SK-N-SH treated with all-trans-retinoic acid at 6 μM for 48 hours (cell line): Measurements from ENCODE around the gene CEP131.

Experiments used
- ATAC-seq: fragments of 200-7000 bp; cut with Tn5 transposase; 3 replicates; pipeline ENCODE4 v1.9.1; 2020; ENCODE audit warnings: mild to moderate bottlenecking, moderate library complexity
- ARNTL ChIP-seq: fragments of 450-650 bp; formaldehyde crosslinking; IDR thresholded peaks from 2 replicates; pipeline ENCODE4 v1.5.0; 2020; ENCODE audit warnings: low read depth, mild to moderate bottlenecking, moderate library complexity, borderline replicate concordance
- BACH2 ChIP-seq: fragments of 250-450 bp; sonication (Bioruptor Pico); IDR thresholded peaks from 2 replicates; pipeline ENCODE4 v1.9.0; 2021; ENCODE audit warnings: mild to moderate bottlenecking, borderline replicate concordance
- CSDC2 ChIP-seq: fragments of 250-450 bp; sonication (Bioruptor Pico); IDR thresholded peaks from 2 replicates; pipeline ENCODE4 v1.5.0; 2020; ENCODE audit warnings: mild to moderate bottlenecking, moderate library complexity
- ESRRG ChIP-seq: fragments of 250-450 bp; sonication (Bioruptor Pico); IDR thresholded peaks from 2 replicates; pipeline ENCODE4 v1.6.1; 2021; ENCODE audit warnings: mild to moderate bottlenecking
- GLIS3 ChIP-seq: fragments of 250-450 bp; sonication (Bioruptor Pico); IDR thresholded peaks from 2 replicates; pipeline ENCODE4 v1.5.0; 2020; ENCODE audit warnings: mild to moderate bottlenecking, moderate library complexity
- OSR1 ChIP-seq: fragments of 250-450 bp; sonication (Bioruptor Pico); IDR thresholded peaks from 2 replicates; pipeline ENCODE4 v1.8.0; 2022; ENCODE audit warnings: moderate library complexity, mild to moderate bottlenecking, inconsistent platforms
- PPARA ChIP-seq: fragments of 250-450 bp; sonication (Bioruptor Pico); IDR thresholded peaks from 2 replicates; pipeline ENCODE4 v1.5.0; 2020; ENCODE audit warnings: mild to moderate bottlenecking, borderline replicate concordance
- SNAI2 ChIP-seq: fragments of 250-450 bp; sonication (Bioruptor Pico); IDR thresholded peaks from 2 replicates; pipeline ENCODE4 v1.5.0; 2020; ENCODE audit warnings: mild to moderate bottlenecking, moderate library complexity
- TCF4 ChIP-seq: fragments of 250-450 bp; sonication (Bioruptor Pico); IDR thresholded peaks from 2 replicates; pipeline ENCODE4 v1.8.0; 2021; ENCODE audit warnings: mild to moderate bottlenecking, moderate library complexity, borderline replicate concordance
- TOX ChIP-seq: fragments of 250-450 bp; sonication (Bioruptor Pico); IDR thresholded peaks from 2 replicates; pipeline ENCODE4 v1.8.0; 2021; ENCODE audit warnings: mild to moderate bottlenecking, moderate library complexity, borderline replicate concordance
- ZC3H10 ChIP-seq: fragments of 250-450 bp; sonication (Bioruptor Pico); IDR thresholded peaks from 2 replicates; pipeline ENCODE4 v1.5.1; 2021; ENCODE audit warnings: mild to moderate bottlenecking, moderate library complexity
- ZFP3 ChIP-seq: fragments of 250-450 bp; sonication (Bioruptor Pico); IDR thresholded peaks from 2 replicates; pipeline ENCODE4 v1.5.0; 2020; ENCODE audit warnings: mild to moderate bottlenecking, moderate library complexity
- ZFP30 ChIP-seq: fragments of 450-650 bp; formaldehyde crosslinking; IDR thresholded peaks from 2 replicates; pipeline ENCODE4 v1.5.0; 2022; ENCODE audit warnings: mild to moderate bottlenecking, moderate library complexity
- ZNF565 ChIP-seq: fragments of 450-650 bp; formaldehyde crosslinking; conservative IDR thresholded peaks from 2 replicates; pipeline ENCODE4 v1.5.0; 2020; ENCODE audit warnings: low read depth, mild to moderate bottlenecking, moderate library complexity
- ZNF8 ChIP-seq: fragments of 450-650 bp; formaldehyde crosslinking; IDR thresholded peaks from 2 replicates; pipeline ENCODE4 v1.5.0; 2020; ENCODE audit warnings: mild to moderate bottlenecking, moderate library complexity
- TF ChIP-seq, protein P1 (sequence below): fragments of 250-450 bp; sonication (Bioruptor Pico); IDR thresholded peaks from 2 replicates; pipeline ENCODE4 v1.8.0; 2021; ENCODE audit warnings: low read depth, mild to moderate bottlenecking, moderate library complexity, borderline replicate concordance
- TF ChIP-seq, protein P2 (sequence below): fragments of 250-450 bp; sonication (Bioruptor Pico); IDR thresholded peaks from 2 replicates; pipeline ENCODE4 v1.5.1; 2020; ENCODE audit warnings: low read depth, mild to moderate bottlenecking, moderate library complexity
- TF ChIP-seq, protein P3 (sequence below): fragments of 250-450 bp; sonication (Bioruptor Pico); IDR thresholded peaks from 2 replicates; pipeline ENCODE4 v1.8.0; 2020; ENCODE audit warnings: mild to moderate bottlenecking, moderate library complexity, borderline replicate concordance
- TF ChIP-seq, protein P4 (sequence below): fragments of 250-450 bp; sonication (Bioruptor Pico); IDR thresholded peaks from 2 replicates; pipeline ENCODE4 v1.5.0; 2020; ENCODE audit warnings: mild to moderate bottlenecking, moderate library complexity

Gene CEP131

DNA sequence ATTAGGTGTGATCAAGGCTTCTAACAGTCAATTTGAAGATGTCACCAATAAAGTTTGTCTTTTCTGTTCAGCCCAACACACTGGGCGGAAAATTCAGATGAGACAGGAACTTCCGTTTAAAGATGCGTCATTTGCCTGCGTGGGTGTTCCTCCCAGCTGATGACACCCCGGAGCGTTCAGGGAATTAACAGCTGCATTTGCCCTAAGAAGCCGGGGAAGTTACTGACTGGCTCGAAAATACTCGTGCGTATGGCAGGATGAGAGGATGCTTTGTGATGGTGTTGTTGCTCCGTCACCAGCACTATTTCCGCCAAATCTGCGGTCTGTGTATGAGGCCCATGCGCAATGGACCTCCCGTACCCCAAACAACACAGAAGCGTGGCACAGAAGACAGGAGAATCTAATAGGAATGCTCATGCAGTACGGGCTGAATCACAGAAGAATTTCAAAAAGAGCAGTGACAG, 69.4 kb downstream of the CEP131 start:
- TF ChIP-seq OSR1 (CRISPR knock-in tag) (no peak), PPARA (CRISPR knock-in tag) (no peak)

DNA sequence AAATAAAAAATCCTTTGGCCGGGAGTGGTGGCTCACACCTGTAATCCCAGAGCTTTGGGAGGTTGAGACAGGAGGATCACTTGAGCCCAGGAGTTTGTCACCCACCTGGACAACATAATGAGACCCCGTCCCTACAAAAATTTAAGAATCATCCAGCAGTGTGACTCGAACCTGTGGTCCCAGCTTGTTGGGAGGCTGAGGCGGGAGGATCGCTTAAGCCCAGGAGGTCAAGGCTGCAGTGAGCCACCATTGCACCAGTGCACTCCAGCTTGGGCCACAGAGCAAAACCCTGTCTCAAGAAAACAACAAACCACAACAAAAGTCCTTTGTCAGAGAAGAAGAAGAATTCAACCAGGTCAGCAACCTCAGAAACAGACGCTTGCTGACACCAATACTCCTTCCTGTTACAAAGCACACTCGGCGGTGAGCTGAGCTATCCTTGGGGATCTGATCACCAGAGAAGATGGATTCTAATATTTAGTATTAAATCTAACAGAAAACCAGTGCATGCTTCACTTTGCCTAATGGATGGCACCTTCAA, 70.4 kb downstream of the CEP131 start:
- no peak for ATAC-seq
- no peak for TF ChIP-seq OSR1 (CRISPR knock-in tag)
- TF ChIP-seq, protein P1, sequence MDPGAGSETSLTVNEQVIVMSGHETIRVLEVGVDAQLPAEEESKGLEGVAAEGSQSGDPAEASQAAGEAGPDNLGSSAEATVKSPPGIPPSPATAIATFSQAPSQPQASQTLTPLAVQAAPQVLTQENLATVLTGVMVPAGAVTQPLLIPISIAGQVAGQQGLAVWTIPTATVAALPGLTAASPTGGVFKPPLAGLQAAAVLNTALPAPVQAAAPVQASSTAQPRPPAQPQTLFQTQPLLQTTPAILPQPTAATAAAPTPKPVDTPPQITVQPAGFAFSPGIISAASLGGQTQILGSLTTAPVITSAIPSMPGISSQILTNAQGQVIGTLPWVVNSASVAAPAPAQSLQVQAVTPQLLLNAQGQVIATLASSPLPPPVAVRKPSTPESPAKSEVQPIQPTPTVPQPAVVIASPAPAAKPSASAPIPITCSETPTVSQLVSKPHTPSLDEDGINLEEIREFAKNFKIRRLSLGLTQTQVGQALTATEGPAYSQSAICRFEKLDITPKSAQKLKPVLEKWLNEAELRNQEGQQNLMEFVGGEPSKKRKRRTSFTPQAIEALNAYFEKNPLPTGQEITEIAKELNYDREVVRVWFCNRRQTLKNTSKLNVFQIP (CRISPR knock-in tag), result no peak
- no peak for TF ChIP-seq ESRRG (CRISPR knock-in tag)
- TF ChIP-seq, protein P2, sequence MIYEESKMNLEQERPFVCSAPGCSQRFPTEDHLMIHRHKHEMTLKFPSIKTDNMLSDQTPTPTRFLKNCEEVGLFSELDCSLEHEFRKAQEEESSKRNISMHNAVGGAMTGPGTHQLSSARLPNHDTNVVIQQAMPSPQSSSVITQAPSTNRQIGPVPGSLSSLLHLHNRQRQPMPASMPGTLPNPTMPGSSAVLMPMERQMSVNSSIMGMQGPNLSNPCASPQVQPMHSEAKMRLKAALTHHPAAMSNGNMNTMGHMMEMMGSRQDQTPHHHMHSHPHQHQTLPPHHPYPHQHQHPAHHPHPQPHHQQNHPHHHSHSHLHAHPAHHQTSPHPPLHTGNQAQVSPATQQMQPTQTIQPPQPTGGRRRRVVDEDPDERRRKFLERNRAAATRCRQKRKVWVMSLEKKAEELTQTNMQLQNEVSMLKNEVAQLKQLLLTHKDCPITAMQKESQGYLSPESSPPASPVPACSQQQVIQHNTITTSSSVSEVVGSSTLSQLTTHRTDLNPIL (CRISPR knock-in tag), result no peak
- no peak for TF ChIP-seq ARNTL (CRISPR knock-in tag)
- no peak for TF ChIP-seq ZC3H10
- no peak for TF ChIP-seq ZFP3 (CRISPR knock-in tag)
- no peak for TF ChIP-seq GLIS3 (CRISPR knock-in tag)
- TF ChIP-seq ZNF8 (CRISPR knock-in tag), result no peak
- no peak for TF ChIP-seq TOX
- TF ChIP-seq TCF4 (CRISPR knock-in tag), result no peak
- no peak for TF ChIP-seq BACH2 (CRISPR knock-in tag)
- TF ChIP-seq, protein P3, sequence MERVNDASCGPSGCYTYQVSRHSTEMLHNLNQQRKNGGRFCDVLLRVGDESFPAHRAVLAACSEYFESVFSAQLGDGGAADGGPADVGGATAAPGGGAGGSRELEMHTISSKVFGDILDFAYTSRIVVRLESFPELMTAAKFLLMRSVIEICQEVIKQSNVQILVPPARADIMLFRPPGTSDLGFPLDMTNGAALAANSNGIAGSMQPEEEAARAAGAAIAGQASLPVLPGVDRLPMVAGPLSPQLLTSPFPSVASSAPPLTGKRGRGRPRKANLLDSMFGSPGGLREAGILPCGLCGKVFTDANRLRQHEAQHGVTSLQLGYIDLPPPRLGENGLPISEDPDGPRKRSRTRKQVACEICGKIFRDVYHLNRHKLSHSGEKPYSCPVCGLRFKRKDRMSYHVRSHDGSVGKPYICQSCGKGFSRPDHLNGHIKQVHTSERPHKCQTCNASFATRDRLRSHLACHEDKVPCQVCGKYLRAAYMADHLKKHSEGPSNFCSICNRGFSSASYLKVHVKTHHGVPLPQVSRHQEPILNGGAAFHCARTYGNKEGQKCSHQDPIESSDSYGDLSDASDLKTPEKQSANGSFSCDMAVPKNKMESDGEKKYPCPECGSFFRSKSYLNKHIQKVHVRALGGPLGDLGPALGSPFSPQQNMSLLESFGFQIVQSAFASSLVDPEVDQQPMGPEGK (CRISPR knock-in tag), result no peak
- TF ChIP-seq, protein P4, sequence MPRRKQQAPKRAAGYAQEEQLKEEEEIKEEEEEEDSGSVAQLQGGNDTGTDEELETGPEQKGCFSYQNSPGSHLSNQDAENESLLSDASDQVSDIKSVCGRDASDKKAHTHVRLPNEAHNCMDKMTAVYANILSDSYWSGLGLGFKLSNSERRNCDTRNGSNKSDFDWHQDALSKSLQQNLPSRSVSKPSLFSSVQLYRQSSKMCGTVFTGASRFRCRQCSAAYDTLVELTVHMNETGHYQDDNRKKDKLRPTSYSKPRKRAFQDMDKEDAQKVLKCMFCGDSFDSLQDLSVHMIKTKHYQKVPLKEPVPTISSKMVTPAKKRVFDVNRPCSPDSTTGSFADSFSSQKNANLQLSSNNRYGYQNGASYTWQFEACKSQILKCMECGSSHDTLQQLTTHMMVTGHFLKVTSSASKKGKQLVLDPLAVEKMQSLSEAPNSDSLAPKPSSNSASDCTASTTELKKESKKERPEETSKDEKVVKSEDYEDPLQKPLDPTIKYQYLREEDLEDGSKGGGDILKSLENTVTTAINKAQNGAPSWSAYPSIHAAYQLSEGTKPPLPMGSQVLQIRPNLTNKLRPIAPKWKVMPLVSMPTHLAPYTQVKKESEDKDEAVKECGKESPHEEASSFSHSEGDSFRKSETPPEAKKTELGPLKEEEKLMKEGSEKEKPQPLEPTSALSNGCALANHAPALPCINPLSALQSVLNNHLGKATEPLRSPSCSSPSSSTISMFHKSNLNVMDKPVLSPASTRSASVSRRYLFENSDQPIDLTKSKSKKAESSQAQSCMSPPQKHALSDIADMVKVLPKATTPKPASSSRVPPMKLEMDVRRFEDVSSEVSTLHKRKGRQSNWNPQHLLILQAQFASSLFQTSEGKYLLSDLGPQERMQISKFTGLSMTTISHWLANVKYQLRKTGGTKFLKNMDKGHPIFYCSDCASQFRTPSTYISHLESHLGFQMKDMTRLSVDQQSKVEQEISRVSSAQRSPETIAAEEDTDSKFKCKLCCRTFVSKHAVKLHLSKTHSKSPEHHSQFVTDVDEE (CRISPR knock-in tag), result no peak
- TF ChIP-seq ZNF565 (CRISPR knock-in tag), result no peak
- TF ChIP-seq SNAI2 (CRISPR knock-in tag), result no peak

More for the DNA sequence above, 69.4 kb downstream of the CEP131 start:
- no peak for ATAC-seq

DNA sequence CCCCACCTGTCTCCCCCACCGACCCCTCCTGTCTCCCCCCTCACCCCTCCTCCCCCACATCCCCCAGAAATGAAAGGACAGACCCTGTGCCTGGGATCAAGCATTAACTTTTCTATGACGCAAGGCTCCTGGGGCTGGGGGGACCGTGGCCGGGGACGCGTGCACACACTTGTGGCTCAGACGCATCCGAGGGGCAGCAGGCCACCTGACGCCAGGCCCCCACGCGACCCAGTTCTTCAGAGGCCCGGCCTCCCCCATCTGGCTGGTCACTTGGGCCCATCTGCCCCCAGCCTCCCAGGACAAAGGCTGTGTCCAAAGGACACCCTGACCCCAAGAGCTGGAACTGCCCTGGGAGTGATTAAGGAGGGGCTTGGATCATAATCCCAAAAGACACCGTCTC, 71.5 kb downstream of the CEP131 start:
- TF ChIP-seq BACH2 (CRISPR knock-in tag) (no peak), ZFP30 (CRISPR knock-in tag) (no peak), ZFP3 (CRISPR knock-in tag) (no peak), TOX (no peak)
- TF ChIP-seq, all 23 proteins: peak for 0
- no peak for ATAC-seq

DNA sequence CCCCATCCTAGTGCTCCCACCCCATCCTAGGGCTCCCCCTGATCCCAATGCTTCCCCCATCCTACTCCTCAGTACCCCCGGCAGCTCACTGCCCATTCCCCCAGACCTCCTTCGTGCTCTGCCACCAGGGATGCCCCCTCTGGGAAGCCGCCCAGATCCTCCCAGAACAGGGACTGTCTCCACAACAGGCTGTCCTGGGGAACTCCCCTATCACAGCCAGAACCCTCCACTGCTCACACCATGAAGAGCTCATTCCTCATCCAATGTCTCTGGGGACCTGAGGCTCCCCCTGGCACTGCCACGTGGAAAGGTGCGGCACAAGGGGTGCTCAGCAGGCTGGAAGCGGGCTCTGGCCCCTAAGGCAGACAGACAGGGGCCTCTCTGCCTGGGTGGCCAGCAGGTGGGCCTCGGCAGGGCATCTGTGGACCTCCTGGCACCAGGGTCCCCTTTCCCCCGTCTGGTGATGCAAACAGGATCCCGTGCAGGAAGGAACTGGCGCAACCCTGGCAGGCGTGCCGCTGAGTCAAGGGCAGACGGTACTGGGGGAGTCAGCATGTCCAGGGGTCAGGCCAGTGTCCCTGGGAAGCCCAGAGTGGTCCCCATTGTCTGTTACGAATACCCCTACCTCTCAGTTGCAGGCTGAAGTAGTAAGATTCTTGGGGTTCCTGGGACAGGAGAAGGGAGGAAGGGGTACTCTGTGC, 72.2 kb downstream of the CEP131 start:
- no peak for ATAC-seq
- TF ChIP-seq, protein P4 (CRISPR knock-in tag), result no peak
- TF ChIP-seq ZNF8 (CRISPR knock-in tag) (no peak), CSDC2 (CRISPR knock-in tag) (no peak), ZFP30 (CRISPR knock-in tag) (no peak), SNAI2 (CRISPR knock-in tag) (no peak), TCF4 (CRISPR knock-in tag) (no peak), BACH2 (CRISPR knock-in tag) (no peak), ESRRG (CRISPR knock-in tag) (no peak)
- TF ChIP-seq, protein P1 (CRISPR knock-in tag), result no peak
